ENCODE results near the gene ASIC2.

GRCh38 chr17:33277436-33278100 lies 15.5 kb downstream of the ASIC2 start:
- TF ChIP-seq FOS (IDR thresholded peaks at IDR 0.05; ENCODE audit: borderline replicate concordance, insufficient read depth, low read length) (no peak), CTCF (IDR thresholded peaks at IDR 0.05; ENCODE audit: extremely low read depth in 1 of 2, insufficient read depth in 1 of 2, low read depth in 1 of 2, low read length in 2 of 2) (no peak), POLR2A (IDR thresholded peaks at IDR 0.05; ENCODE audit: low read depth, low read length) (no peak)

Measured in endothelial cell of umbilical vein (primary cell).